AG09309 (cell line): ENCODE results near the gene SMG7.
"Not testable (repeated sequence)": the region's sequence is repeated elsewhere in the genome, so short reads cannot be mapped to it uniquely, and the experiment has no call there.

Source experiments
- DNase-seq: peaks from one replicate; pipeline ENCODE4 v3.0.0-alpha.2; 2010; ENCODE audit warnings: low read depth
- H3K4me3 ChIP-seq: 2 replicates; pipeline ENCODE4 v1.5.1; 2011; ENCODE audit warnings: mild to moderate bottlenecking, low read depth, low read length, moderate library complexity; ENCODE audit not compliant: control insufficient read depth
- CTCF ChIP-seq: IDR thresholded peaks from 2 replicates; pipeline ENCODE4 v1.5.1; 2011; ENCODE audit warnings: mild to moderate bottlenecking, low read depth, low read length, inconsistent platforms; ENCODE audit not compliant: insufficient read depth, control insufficient read depth; ENCODE audit errors: missing control alignments

The SMG7 gene, protein sequence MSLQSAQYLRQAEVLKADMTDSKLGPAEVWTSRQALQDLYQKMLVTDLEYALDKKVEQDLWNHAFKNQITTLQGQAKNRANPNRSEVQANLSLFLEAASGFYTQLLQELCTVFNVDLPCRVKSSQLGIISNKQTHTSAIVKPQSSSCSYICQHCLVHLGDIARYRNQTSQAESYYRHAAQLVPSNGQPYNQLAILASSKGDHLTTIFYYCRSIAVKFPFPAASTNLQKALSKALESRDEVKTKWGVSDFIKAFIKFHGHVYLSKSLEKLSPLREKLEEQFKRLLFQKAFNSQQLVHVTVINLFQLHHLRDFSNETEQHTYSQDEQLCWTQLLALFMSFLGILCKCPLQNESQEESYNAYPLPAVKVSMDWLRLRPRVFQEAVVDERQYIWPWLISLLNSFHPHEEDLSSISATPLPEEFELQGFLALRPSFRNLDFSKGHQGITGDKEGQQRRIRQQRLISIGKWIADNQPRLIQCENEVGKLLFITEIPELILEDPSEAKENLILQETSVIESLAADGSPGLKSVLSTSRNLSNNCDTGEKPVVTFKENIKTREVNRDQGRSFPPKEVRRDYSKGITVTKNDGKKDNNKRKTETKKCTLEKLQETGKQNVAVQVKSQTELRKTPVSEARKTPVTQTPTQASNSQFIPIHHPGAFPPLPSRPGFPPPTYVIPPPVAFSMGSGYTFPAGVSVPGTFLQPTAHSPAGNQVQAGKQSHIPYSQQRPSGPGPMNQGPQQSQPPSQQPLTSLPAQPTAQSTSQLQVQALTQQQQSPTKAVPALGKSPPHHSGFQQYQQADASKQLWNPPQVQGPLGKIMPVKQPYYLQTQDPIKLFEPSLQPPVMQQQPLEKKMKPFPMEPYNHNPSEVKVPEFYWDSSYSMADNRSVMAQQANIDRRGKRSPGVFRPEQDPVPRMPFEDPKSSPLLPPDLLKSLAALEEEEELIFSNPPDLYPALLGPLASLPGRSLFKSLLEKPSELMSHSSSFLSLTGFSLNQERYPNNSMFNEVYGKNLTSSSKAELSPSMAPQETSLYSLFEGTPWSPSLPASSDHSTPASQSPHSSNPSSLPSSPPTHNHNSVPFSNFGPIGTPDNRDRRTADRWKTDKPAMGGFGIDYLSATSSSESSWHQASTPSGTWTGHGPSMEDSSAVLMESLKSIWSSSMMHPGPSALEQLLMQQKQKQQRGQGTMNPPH

DNA sequence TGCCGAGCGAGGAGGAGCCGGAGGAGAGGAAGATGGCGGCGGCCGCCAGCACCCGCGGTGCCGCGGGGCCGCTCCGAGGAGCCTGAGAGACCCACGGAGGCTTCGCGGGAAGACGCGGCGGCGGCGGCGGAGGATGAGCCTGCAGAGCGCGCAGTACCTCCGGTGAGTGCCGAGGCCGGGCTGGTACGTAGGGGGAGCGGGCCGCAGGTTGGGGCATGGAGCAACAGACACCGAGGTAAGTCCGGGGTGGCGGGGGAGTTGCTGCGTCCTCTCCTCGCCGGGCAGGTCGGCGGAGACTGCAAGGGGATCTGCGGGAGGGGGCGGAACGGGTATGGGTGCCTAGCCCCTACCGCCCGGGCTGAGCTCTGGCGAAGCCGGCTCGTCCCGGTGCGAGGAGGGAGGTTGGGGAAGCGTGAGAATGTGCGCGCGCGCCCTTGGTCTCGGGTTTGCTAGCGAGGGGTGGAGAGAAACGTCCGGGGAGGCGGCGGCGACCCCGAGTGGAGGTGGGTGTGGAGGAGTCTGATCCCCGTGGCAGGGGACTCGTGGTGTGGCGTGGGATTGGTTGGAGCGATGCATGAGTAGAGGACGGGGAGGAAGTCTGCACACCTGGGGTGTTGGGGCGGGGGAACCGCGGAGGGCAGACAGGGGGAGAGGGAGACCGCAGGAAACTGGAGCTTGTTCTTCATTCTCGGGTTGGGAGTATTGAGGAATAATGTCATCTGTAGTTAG is at the start of gene SMG7:
TSS of gene SMG7 (plus strand) at position 12 of the 729 bp plus-strand sequence. CDS start at position 134, 122 bp downstream.
- DNase-seq, result no peak
- TF ChIP-seq CTCF, result no peak
- H3K4me3 ChIP-seq, result peak within 1 kb of the TSS; percentile 98

DNA sequence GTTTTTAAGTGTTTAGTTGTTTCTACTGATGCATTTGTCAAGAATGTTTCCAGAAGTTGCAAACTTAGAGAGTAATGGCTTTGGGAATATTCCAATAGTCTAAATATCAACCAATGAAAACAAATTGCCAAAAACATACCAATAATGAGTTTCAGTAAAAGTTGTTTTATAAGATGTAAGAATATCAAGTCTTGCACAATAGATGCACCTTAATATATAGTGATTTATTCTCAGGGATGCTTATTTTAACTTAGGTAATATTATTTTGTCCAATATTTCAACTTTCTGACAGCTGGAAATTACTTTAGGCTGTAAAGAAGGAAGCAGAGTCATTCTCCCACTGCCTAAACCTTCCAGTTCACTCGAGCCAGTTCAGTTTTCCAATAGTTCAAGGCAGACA is 48.8 kb upstream of the SMG7 start:
- H3K4me3 ChIP-seq, result no peak overlapping the region
- TF ChIP-seq CTCF, result no peak
- DNase-seq, result no peak

DNA sequence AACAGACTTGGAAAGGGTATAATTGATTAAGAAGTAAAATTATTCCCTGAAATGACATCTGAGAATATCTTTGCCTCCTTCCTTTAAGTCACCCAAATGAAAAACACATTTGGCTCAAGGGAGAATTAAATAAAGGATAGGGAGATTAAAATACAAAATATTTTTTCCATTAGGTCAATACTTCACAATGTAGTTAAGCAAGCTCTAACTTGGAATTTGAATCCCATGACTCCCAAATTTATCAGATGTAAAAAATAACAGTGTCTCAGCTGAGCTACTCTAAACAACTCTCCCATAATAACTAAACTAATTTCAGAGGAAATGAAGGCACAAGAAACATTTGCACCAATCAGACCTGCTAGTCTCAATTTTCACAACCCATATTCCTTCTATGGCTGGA is 47.6 kb upstream of the SMG7 start:
- no peak overlapping the region for H3K4me3 ChIP-seq
- DNase-seq, result no peak
- no peak for TF ChIP-seq CTCF

DNA sequence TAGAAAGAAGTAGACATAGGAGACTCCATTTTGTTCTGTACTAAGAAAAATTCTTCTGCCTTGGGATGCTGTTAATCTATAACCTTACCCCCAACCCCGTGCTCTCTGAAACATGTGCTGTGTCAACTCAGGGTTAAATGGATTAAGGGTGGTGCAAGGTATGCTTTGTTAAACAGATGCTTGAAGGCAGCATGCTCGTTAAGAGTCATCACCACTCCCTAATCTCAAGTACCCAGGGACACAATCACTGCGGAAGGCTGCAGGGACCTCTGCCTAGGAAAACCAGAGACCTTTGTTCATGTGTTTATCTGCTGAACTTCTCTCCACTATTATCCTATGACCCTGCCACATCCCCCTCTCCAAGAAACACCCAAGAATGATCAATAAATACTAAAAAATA is 44.7 kb upstream of the SMG7 start:
- not testable (repeated sequence) for DNase-seq, H3K4me3 ChIP-seq

GRCh38 chr1:183431840-183432547 is 40.3 kb upstream of the SMG7 start:
- no peak for DNase-seq
- no peak overlapping the region for H3K4me3 ChIP-seq
- no peak for TF ChIP-seq CTCF

DNA sequence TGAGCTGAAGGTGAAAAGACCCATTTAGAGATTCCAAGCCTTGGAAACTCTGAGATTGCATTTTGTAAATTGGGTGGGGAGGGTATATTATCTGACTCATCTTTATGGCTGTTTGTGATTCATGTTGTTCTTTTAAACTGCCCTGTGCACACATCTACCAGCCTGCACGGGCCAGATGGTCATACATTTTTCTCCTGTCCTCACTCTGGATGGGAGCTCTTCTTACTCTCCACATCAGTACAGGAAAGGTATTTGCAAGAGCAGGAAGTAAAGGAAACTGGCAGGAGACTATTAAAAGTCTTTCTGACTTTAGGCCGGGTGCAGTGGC is 39.8 kb upstream of the SMG7 start:
- DNase-seq, result no peak
- TF ChIP-seq CTCF, result no peak
- H3K4me3 ChIP-seq, result no peak overlapping the region
